ENCODE data around the gene BBIP1. TPM values are rescaled to one million over a fixed set of nuclear protein-coding genes. Genes with fewer than 3 reads are reported as not detected.

Gene BBIP1
- total and polyA plus RNA-seq, 9 of the 15 experiments (the other 6 are each of a cell fraction or from before 2014, with no cell fraction given): 5.2 to 31.0 (median 19.4) TPM

DNA sequence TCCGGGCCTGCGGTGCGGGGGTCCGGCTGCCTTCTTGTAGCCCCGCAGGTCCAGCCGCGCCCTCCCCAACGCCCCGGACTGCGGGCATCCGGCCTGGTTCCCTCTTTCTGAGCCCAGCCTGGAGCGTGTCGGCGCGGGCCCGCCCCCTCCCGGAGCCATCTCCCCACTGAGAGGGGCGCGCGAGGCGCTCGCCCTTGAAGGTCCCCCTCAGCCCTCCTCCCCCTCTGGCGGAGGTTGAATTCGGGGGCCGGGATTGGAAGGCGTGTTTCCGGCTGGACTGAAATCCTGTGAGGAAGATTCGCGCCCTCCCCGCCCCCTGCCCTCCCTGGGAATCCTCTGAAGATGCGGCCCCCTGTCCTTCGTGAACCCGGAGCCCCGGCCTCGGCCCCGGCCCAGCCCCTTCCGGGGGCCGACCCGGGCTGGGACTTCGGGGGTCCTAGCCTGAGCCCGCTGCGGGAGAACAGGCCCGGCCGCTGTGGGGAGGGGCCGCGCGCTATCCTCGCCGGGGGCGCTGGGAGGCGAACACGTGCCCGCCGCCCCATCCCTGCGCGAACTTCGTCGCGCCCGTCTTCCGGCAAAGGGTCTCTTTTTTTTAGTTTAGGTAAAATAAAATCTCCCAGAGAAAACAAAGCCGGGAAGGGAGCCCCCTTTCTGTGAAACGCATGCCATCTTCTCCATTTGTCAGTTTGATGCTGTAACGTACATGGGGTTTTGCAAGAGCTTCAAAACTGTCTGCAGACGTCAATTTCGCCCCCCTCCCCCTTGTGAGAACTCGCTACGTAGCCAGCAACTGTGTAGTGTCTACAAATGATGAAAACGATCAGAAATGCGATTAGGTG lies 46.6 kb downstream of the BBIP1 start (continued):
- no peak for TF ChIP-seq KDM5B (IDR thresholded peaks at IDR 0.05; ENCODE audit: insufficient replicate concordance, low read depth, low read length)
- no peak for TF ChIP-seq GATAD2A (IDR thresholded peaks at IDR 0.05)
- TF ChIP-seq ZNF384 (IDR thresholded peaks at IDR 0.05; ENCODE audit: low read depth, low read length): peak; percentile 33; the same call in 1 of the 2 replicates
- TF ChIP-seq ZKSCAN1 (IDR thresholded peaks at IDR 0.05; ENCODE audit: low read depth, low read length): no peak
- peak; percentile 6; the same call in 1 of the 2 replicates for TF ChIP-seq PHF8 (IDR thresholded peaks at IDR 0.05; ENCODE audit: borderline replicate concordance, low read length)
- TF ChIP-seq, protein P1, sequence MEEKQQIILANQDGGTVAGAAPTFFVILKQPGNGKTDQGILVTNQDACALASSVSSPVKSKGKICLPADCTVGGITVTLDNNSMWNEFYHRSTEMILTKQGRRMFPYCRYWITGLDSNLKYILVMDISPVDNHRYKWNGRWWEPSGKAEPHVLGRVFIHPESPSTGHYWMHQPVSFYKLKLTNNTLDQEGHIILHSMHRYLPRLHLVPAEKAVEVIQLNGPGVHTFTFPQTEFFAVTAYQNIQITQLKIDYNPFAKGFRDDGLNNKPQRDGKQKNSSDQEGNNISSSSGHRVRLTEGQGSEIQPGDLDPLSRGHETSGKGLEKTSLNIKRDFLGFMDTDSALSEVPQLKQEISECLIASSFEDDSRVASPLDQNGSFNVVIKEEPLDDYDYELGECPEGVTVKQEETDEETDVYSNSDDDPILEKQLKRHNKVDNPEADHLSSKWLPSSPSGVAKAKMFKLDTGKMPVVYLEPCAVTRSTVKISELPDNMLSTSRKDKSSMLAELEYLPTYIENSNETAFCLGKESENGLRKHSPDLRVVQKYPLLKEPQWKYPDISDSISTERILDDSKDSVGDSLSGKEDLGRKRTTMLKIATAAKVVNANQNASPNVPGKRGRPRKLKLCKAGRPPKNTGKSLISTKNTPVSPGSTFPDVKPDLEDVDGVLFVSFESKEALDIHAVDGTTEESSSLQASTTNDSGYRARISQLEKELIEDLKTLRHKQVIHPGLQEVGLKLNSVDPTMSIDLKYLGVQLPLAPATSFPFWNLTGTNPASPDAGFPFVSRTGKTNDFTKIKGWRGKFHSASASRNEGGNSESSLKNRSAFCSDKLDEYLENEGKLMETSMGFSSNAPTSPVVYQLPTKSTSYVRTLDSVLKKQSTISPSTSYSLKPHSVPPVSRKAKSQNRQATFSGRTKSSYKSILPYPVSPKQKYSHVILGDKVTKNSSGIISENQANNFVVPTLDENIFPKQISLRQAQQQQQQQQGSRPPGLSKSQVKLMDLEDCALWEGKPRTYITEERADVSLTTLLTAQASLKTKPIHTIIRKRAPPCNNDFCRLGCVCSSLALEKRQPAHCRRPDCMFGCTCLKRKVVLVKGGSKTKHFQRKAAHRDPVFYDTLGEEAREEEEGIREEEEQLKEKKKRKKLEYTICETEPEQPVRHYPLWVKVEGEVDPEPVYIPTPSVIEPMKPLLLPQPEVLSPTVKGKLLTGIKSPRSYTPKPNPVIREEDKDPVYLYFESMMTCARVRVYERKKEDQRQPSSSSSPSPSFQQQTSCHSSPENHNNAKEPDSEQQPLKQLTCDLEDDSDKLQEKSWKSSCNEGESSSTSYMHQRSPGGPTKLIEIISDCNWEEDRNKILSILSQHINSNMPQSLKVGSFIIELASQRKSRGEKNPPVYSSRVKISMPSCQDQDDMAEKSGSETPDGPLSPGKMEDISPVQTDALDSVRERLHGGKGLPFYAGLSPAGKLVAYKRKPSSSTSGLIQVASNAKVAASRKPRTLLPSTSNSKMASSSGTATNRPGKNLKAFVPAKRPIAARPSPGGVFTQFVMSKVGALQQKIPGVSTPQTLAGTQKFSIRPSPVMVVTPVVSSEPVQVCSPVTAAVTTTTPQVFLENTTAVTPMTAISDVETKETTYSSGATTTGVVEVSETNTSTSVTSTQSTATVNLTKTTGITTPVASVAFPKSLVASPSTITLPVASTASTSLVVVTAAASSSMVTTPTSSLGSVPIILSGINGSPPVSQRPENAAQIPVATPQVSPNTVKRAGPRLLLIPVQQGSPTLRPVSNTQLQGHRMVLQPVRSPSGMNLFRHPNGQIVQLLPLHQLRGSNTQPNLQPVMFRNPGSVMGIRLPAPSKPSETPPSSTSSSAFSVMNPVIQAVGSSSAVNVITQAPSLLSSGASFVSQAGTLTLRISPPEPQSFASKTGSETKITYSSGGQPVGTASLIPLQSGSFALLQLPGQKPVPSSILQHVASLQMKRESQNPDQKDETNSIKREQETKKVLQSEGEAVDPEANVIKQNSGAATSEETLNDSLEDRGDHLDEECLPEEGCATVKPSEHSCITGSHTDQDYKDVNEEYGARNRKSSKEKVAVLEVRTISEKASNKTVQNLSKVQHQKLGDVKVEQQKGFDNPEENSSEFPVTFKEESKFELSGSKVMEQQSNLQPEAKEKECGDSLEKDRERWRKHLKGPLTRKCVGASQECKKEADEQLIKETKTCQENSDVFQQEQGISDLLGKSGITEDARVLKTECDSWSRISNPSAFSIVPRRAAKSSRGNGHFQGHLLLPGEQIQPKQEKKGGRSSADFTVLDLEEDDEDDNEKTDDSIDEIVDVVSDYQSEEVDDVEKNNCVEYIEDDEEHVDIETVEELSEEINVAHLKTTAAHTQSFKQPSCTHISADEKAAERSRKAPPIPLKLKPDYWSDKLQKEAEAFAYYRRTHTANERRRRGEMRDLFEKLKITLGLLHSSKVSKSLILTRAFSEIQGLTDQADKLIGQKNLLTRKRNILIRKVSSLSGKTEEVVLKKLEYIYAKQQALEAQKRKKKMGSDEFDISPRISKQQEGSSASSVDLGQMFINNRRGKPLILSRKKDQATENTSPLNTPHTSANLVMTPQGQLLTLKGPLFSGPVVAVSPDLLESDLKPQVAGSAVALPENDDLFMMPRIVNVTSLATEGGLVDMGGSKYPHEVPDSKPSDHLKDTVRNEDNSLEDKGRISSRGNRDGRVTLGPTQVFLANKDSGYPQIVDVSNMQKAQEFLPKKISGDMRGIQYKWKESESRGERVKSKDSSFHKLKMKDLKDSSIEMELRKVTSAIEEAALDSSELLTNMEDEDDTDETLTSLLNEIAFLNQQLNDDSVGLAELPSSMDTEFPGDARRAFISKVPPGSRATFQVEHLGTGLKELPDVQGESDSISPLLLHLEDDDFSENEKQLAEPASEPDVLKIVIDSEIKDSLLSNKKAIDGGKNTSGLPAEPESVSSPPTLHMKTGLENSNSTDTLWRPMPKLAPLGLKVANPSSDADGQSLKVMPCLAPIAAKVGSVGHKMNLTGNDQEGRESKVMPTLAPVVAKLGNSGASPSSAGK (IDR thresholded peaks at IDR 0.05): peak; percentile 92
- TF ChIP-seq DNMT1 (IDR thresholded peaks at IDR 0.05): no peak
- TF ChIP-seq, protein P2, sequence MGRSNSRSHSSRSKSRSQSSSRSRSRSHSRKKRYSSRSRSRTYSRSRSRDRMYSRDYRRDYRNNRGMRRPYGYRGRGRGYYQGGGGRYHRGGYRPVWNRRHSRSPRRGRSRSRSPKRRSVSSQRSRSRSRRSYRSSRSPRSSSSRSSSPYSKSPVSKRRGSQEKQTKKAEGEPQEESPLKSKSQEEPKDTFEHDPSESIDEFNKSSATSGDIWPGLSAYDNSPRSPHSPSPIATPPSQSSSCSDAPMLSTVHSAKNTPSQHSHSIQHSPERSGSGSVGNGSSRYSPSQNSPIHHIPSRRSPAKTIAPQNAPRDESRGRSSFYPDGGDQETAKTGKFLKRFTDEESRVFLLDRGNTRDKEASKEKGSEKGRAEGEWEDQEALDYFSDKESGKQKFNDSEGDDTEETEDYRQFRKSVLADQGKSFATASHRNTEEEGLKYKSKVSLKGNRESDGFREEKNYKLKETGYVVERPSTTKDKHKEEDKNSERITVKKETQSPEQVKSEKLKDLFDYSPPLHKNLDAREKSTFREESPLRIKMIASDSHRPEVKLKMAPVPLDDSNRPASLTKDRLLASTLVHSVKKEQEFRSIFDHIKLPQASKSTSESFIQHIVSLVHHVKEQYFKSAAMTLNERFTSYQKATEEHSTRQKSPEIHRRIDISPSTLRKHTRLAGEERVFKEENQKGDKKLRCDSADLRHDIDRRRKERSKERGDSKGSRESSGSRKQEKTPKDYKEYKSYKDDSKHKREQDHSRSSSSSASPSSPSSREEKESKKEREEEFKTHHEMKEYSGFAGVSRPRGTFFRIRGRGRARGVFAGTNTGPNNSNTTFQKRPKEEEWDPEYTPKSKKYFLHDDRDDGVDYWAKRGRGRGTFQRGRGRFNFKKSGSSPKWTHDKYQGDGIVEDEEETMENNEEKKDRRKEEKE (IDR thresholded peaks at IDR 0.05; ENCODE audit: borderline replicate concordance in 1 of 2, control insufficient read depth in 1 of 2, low read depth in 2 of 2, low read length in 1 of 2): no peak

Data from K562 (cell line).